DOHH2 (cell line): ENCODE data around the gene S100A14.

Source experiments
- CTCF ChIP-seq: fragments of 200-600 bp; sonication (generic); IDR thresholded peaks from one replicate; pipeline ENCODE4 v1.5.1; 2014; ENCODE audit warnings: antibody characterized with exemption, mild to moderate bottlenecking, low read depth, low read length; ENCODE audit not compliant: poor library complexity, severe bottlenecking
- EZH2phosphoT487 ChIP-seq: fragments of 200-600 bp; sonication (generic); IDR thresholded peaks from 2 replicates; pipeline ENCODE4 v1.6.1; 2017; ENCODE audit warnings: borderline replicate concordance, mild to moderate bottlenecking, antibody characterized with exemption, low read length, moderate library complexity, mixed read lengths

GRCh38 chr1:153649137-153649862 lies 33.2 kb upstream of the S100A14 start:
- TF ChIP-seq EZH2phosphoT487 (no peak), CTCF (no peak)
